ENCODE results near the gene JAK1.

The JAK1 gene

GRCh38 chr1:65009176-65009575 lies 42.8 kb upstream of the JAK1 start:
- H4K8ac ChIP-seq (ENCODE audit: low read length) = no peak overlapping the region
- no peaks in the 10 kb centered on the region for H3K4me1 ChIP-seq (ENCODE audit: control insufficient read depth, insufficient read depth, low read depth, low read length)
- H3K4me3 ChIP-seq (ENCODE audit: insufficient read depth in 1 of 2, low read depth in 1 of 2, low read length in 2 of 2) = no peak overlapping the region
- no peak overlapping the region for H2BK12ac ChIP-seq (ENCODE audit: low read length in 2 of 2)
- H3K27ac ChIP-seq (ENCODE audit: low read length, poor library complexity, severe bottlenecking) = no peak overlapping the region
- no peak overlapping the region for H3K4me2 ChIP-seq (ENCODE audit: low read length, poor library complexity, severe bottlenecking)
- H4K91ac ChIP-seq (ENCODE audit: low read length) = no peak overlapping the region
- no peak overlapping the region for H3K23ac ChIP-seq (ENCODE audit: low read length in 2 of 2)
- no peak overlapping the region for H2AK5ac ChIP-seq (ENCODE audit: low read length, severe bottlenecking)
- no peak overlapping the region for H3K18ac ChIP-seq (ENCODE audit: low read depth in 1 of 2, low read length in 2 of 2)
- no peaks in the 10 kb centered on the region for H3K27me3 ChIP-seq (ENCODE audit: control insufficient read depth in 1 of 2, insufficient read depth in 1 of 2, low read length in 2 of 2)
- H3K9ac ChIP-seq (ENCODE audit: low read length) = no peak overlapping the region
- no peak for DNase-seq
- WGBS = no CpG with 5 or more reads among the region's 1 CpG
- no peak overlapping the region for H3K4ac ChIP-seq (ENCODE audit: low read depth in 1 of 2, low read length in 2 of 2)
- H3K14ac ChIP-seq (ENCODE audit: low read length in 2 of 2) = no peak overlapping the region
- no peak overlapping the region for H2BK15ac ChIP-seq (ENCODE audit: low read depth, poor library complexity, severe bottlenecking)
- no peak overlapping the region for H2AFZ ChIP-seq (ENCODE audit: low read depth, low read length)
- H2BK5ac ChIP-seq (ENCODE audit: low read depth, low read length, poor library complexity, severe bottlenecking) = no peak overlapping the region
- no peak overlapping the region for H2BK120ac ChIP-seq (ENCODE audit: low read depth, low read length)
- H3K36me3 ChIP-seq (ENCODE audit: control insufficient read depth in 1 of 2, insufficient read depth in 2 of 2, low read depth in 1 of 2, low read length in 2 of 2) = no peaks in the 10 kb centered on the region
- no peaks in the 10 kb centered on the region for H3K79me1 ChIP-seq (replicated peaks; ENCODE audit: low read length, poor library complexity, severe bottlenecking)
- no peaks in the 10 kb centered on the region for H3K9me3 ChIP-seq (ENCODE audit: control insufficient read depth, low read length)

GRCh38 chr1:65006806-65007205 lies 40.5 kb upstream of the JAK1 start:
- WGBS = 92% methylated on average over 1 of the region's 2 CpGs
- Histone ChIP-seq H3K14ac (ENCODE audit: low read length in 2 of 2) (no peak overlapping the region), H2BK12ac (ENCODE audit: low read length in 2 of 2) (no peak overlapping the region), H4K91ac (ENCODE audit: low read length) (no peak overlapping the region), H3K4ac (ENCODE audit: low read depth in 1 of 2, low read length in 2 of 2) (no peak overlapping the region), H3K4me3 (ENCODE audit: insufficient read depth in 1 of 2, low read depth in 1 of 2, low read length in 2 of 2) (no peak overlapping the region), H3K9me3 (ENCODE audit: control insufficient read depth, low read length) (no peaks in the 10 kb centered on the region), H2BK5ac (ENCODE audit: low read depth, low read length, poor library complexity, severe bottlenecking) (no peak overlapping the region), H2AFZ (ENCODE audit: low read depth, low read length) (no peak overlapping the region), H3K23ac (ENCODE audit: low read length in 2 of 2) (no peak overlapping the region), H3K9ac (ENCODE audit: low read length) (no peak overlapping the region), H3K27ac (ENCODE audit: low read length, poor library complexity, severe bottlenecking) (no peak overlapping the region), H3K79me1 (replicated peaks; ENCODE audit: low read length, poor library complexity, severe bottlenecking) (no peaks in the 10 kb centered on the region), H3K27me3 (ENCODE audit: control insufficient read depth in 1 of 2, insufficient read depth in 1 of 2, low read length in 2 of 2) (no peaks in the 10 kb centered on the region), H4K8ac (ENCODE audit: low read length) (no peak overlapping the region), H3K18ac (ENCODE audit: low read depth in 1 of 2, low read length in 2 of 2) (no peak overlapping the region), H3K4me1 (ENCODE audit: control insufficient read depth, insufficient read depth, low read depth, low read length) (peaks cover 2% of the 10 kb centered on the region), H3K36me3 (ENCODE audit: control insufficient read depth in 1 of 2, insufficient read depth in 2 of 2, low read depth in 1 of 2, low read length in 2 of 2) (no peaks in the 10 kb centered on the region), H2AK5ac (ENCODE audit: low read length, severe bottlenecking) (no peak overlapping the region), H2BK15ac (ENCODE audit: low read depth, poor library complexity, severe bottlenecking) (no peak overlapping the region), H2BK120ac (ENCODE audit: low read depth, low read length) (no peak overlapping the region), H3K4me2 (ENCODE audit: low read length, poor library complexity, severe bottlenecking) (no peak overlapping the region)
- DNase-seq = no peak

- Histone ChIP-seq H2AFZ (ENCODE audit: low read depth, low read length) (no peak overlapping the region), H4K8ac (ENCODE audit: low read length) (no peak overlapping the region), H2AK5ac (ENCODE audit: low read length, severe bottlenecking) (no peak overlapping the region), H3K23ac (ENCODE audit: low read length in 2 of 2) (no peak overlapping the region), H3K18ac (ENCODE audit: low read depth in 1 of 2, low read length in 2 of 2) (no peak overlapping the region), H3K27me3 (ENCODE audit: control insufficient read depth in 1 of 2, insufficient read depth in 1 of 2, low read length in 2 of 2) (no peaks in the 10 kb centered on the region), H2BK5ac (ENCODE audit: low read depth, low read length, poor library complexity, severe bottlenecking) (no peak overlapping the region), H3K4me3 (ENCODE audit: insufficient read depth in 1 of 2, low read depth in 1 of 2, low read length in 2 of 2) (peak overlapping the region; percentile 72 to 73), H3K36me3 (ENCODE audit: control insufficient read depth in 1 of 2, insufficient read depth in 2 of 2, low read depth in 1 of 2, low read length in 2 of 2) (no peaks in the 10 kb centered on the region), H4K91ac (ENCODE audit: low read length) (no peak overlapping the region), H2BK120ac (ENCODE audit: low read depth, low read length) (no peak overlapping the region), H3K4ac (ENCODE audit: low read depth in 1 of 2, low read length in 2 of 2) (no peak overlapping the region), H3K4me2 (ENCODE audit: low read length, poor library complexity, severe bottlenecking) (peak overlapping the region; percentile 99), H2BK15ac (ENCODE audit: low read depth, poor library complexity, severe bottlenecking) (no peak overlapping the region), H2BK12ac (ENCODE audit: low read length in 2 of 2) (no peak overlapping the region), H3K4me1 (ENCODE audit: control insufficient read depth, insufficient read depth, low read depth, low read length) (peaks cover 10% of the 10 kb centered on the region), H3K9me3 (ENCODE audit: control insufficient read depth, low read length) (no peaks in the 10 kb centered on the region), H3K79me1 (replicated peaks; ENCODE audit: low read length, poor library complexity, severe bottlenecking) (no peaks in the 10 kb centered on the region), H3K14ac (ENCODE audit: low read length in 2 of 2) (no peak overlapping the region), H3K27ac (ENCODE audit: low read length, poor library complexity, severe bottlenecking) (peak overlapping the region; percentile 54), H3K9ac (ENCODE audit: low read length) (peak overlapping the region; percentile 95)
- WGBS = 14% methylated on average over 11 of the region's 11 CpGs
- no peak for DNase-seq
These were observed 36.9 kb upstream of the JAK1 start for GRCh38 chr1:65003316-65003664.

- Histone ChIP-seq H2BK15ac (ENCODE audit: low read depth, poor library complexity, severe bottlenecking) (no peak overlapping the region), H3K4me1 (ENCODE audit: control insufficient read depth, insufficient read depth, low read depth, low read length) (peaks cover 10% of the 10 kb centered on the region), H3K9me3 (ENCODE audit: control insufficient read depth, low read length) (no peaks in the 10 kb centered on the region), H4K8ac (ENCODE audit: low read length) (peak overlapping the region; percentile 88), H3K4ac (ENCODE audit: low read depth in 1 of 2, low read length in 2 of 2) (peak overlapping the region; percentile 94 to 98), H2BK120ac (ENCODE audit: low read depth, low read length) (peak overlapping the region; percentile 87), H2BK5ac (ENCODE audit: low read depth, low read length, poor library complexity, severe bottlenecking) (no peak overlapping the region), H3K27me3 (ENCODE audit: control insufficient read depth in 1 of 2, insufficient read depth in 1 of 2, low read length in 2 of 2) (no peaks in the 10 kb centered on the region), H3K18ac (ENCODE audit: low read depth in 1 of 2, low read length in 2 of 2) (peak overlapping the region; percentile 97 to 98), H2BK12ac (ENCODE audit: low read length in 2 of 2) (peak overlapping the region; percentile 69 to 98), H3K4me3 (ENCODE audit: insufficient read depth in 1 of 2, low read depth in 1 of 2, low read length in 2 of 2) (peak overlapping the region; percentile 72 to 73), H3K4me2 (ENCODE audit: low read length, poor library complexity, severe bottlenecking) (peak overlapping the region; percentile 99), H3K27ac (ENCODE audit: low read length, poor library complexity, severe bottlenecking) (peak overlapping the region; percentile 54), H2AK5ac (ENCODE audit: low read length, severe bottlenecking) (no peak overlapping the region), H3K79me1 (replicated peaks; ENCODE audit: low read length, poor library complexity, severe bottlenecking) (no peaks in the 10 kb centered on the region), H3K23ac (ENCODE audit: low read length in 2 of 2) (peak overlapping the region in 1 of 2 experiments; percentile 67), H3K14ac (ENCODE audit: low read length in 2 of 2) (peak overlapping the region in 1 of 2 experiments; percentile 83), H3K9ac (ENCODE audit: low read length) (peak overlapping the region; percentile 95), H4K91ac (ENCODE audit: low read length) (peak overlapping the region; percentile 81), H3K36me3 (ENCODE audit: control insufficient read depth in 1 of 2, insufficient read depth in 2 of 2, low read depth in 1 of 2, low read length in 2 of 2) (peaks cover 0 to 3% of the 10 kb centered on the region in 2 experiments), H2AFZ (ENCODE audit: low read depth, low read length) (peak overlapping the region; percentile 8)
- peak; percentile 89 for DNase-seq
- under 1% methylated on average over 64 of the region's 72 CpGs for WGBS
These were observed 36.4 kb upstream of the JAK1 start for GRCh38 chr1:65002508-65003315.

Data from mesenchymal stem cell (in vitro differentiated cells and primary cell).